GM19238 (cell line): ENCODE measurements around the gene PRKACG.
"Not testable (repeated sequence)": the region's sequence is repeated elsewhere in the genome, so short reads cannot be mapped to it uniquely, and the experiment has no call there.

Source experiments
- DNase-seq: peaks from one replicate; pipeline ENCODE4 v3.0.0; 2011; ENCODE audit warnings: low spot score; ENCODE audit not compliant: insufficient read length

Gene PRKACG

GRCh38 chr9:69027355-69028097 lies 13.6 kb upstream of the PRKACG start:
- DNase-seq, result peak; percentile 35

- DNase-seq, result no peak
These were observed 9.7 kb upstream of the PRKACG start for GRCh38 chr9:69023650-69024049.

GRCh38 chr9:69020301-69021145 lies 6.6 kb upstream of the PRKACG start:
- DNase-seq, result no peak

- no peak for DNase-seq
These were observed 5.9 kb upstream of the PRKACG start for GRCh38 chr9:69019808-69020207.

GRCh38 chr9:69018737-69019136 lies 4.8 kb upstream of the PRKACG start:
- no peak for DNase-seq

- DNase-seq, result no peak
These were observed 2.5 kb upstream of the PRKACG start for GRCh38 chr9:69016191-69017096.

- DNase-seq, result no peak
These were observed 558 bp downstream of the PRKACG start for GRCh38 chr9:69013382-69013727.

GRCh38 chr9:69012696-69013381 lies 1.1 kb downstream of the PRKACG start:
- DNase-seq, result no peak

GRCh38 chr9:69009708-69010107 lies 4.2 kb downstream of the PRKACG start:
- no peak for DNase-seq

GRCh38 chr9:69004836-69005235 lies 9.1 kb downstream of the PRKACG start:
- no peak for DNase-seq

GRCh38 chr9:69003051-69003450 lies 10.9 kb downstream of the PRKACG start:
- no peak for DNase-seq

GRCh38 chr9:69001921-69002320 lies 12.0 kb downstream of the PRKACG start:
- no peak for DNase-seq

GRCh38 chr9:68999393-69000105 lies 14.4 kb downstream of the PRKACG start:
- DNase-seq, result peak; percentile 55

GRCh38 chr9:68998812-68999211 lies 15.1 kb downstream of the PRKACG start:
- DNase-seq, result no peak

GRCh38 chr9:68998385-68998784 lies 15.5 kb downstream of the PRKACG start:
- DNase-seq, result no peak

- DNase-seq, result no peak
These were observed 16.2 kb downstream of the PRKACG start for GRCh38 chr9:68997666-68998065.

- no peak for DNase-seq
These were observed 17.5 kb downstream of the PRKACG start for GRCh38 chr9:68996462-68996861.

- DNase-seq, result no peak
These were observed 18.1 kb downstream of the PRKACG start for GRCh38 chr9:68995776-68996175.

GRCh38 chr9:68991457-68991856 lies 22.5 kb downstream of the PRKACG start:
- DNase-seq, result no peak

- not testable (repeated sequence) for DNase-seq
These were observed 27.0 kb downstream of the PRKACG start for GRCh38 chr9:68986949-68987348.
